Endothelial cell of umbilical vein (primary cell): ENCODE results near the gene GRIK3. TPM values are rescaled to one million over a fixed set of nuclear protein-coding genes. Genes with fewer than 3 reads are reported as not detected.

Experiments used
- BruUV-seq: library from RNA; stranded (reverse); fragments of 400-500 nt; replicated peaks from 2 replicates; lab custom pipeline; 2021; lab: Mats Ljungman, UMichigan
- CTCF ChIA-PET: fragments of 300-600, 350-600 bp; sonication (Branson Sonifier 250); formaldehyde crosslinking; loops from one replicate; lab custom pipeline; 2021; ENCODE audit warnings: antibody characterized with exemption, inconsistent platforms; lab: Charles Lee
- POLR2A ChIA-PET: fragments of 300-600, 350-600 bp; sonication (Branson Sonifier 250); formaldehyde crosslinking; loops from one replicate; lab custom pipeline; 2021; ENCODE audit warnings: antibody characterized with exemption, inconsistent platforms; lab: Charles Lee
- DNase-seq: peaks from one replicate; pipeline ENCODE4 v3.0.0-alpha.2; 2011; ENCODE audit warnings: low read depth, low spot score
- FAIRE-seq: peaks from 2 replicates; lab custom pipeline; 2011; peaks lifted over from hg19 to GRCh38; lab: Jason Lieb, UNC
- H2AFZ ChIP-seq: 2 replicates; pipeline ENCODE4 v1.6.0; 2012; ENCODE audit warnings: low read depth, low read length, control low read depth, inconsistent platforms
- H3K27ac ChIP-seq: 2 replicates; pipeline ENCODE4 v1.5.1; 2011; ENCODE audit warnings: low read depth, mild to moderate bottlenecking, control low read depth, low read length, moderate library complexity; ENCODE audit not compliant: insufficient read depth
- H3K27me3 ChIP-seq, 2 experiments: 2 replicates each; pipeline versions ENCODE4 v1.6.0 to v1.6.1; 2011; ENCODE audit warnings: low read length in 2 of 2, mixed read lengths in 1 of 2; ENCODE audit not compliant: control insufficient read depth in 2 of 2, insufficient read depth in 2 of 2
- H3K36me3 ChIP-seq, 2 experiments: 2 replicates in 1 of 2; 3 replicates in 1 of 2; pipeline ENCODE4 v1.5.1; 2011; ENCODE audit warnings: low read length in 2 of 2, mild to moderate bottlenecking in 1 of 2, moderate library complexity in 1 of 2; ENCODE audit not compliant: control insufficient read depth in 2 of 2, insufficient read depth in 2 of 2; ENCODE audit errors: extremely low read depth in 1 of 2
- H3K4me1 ChIP-seq: 3 replicates; pipeline ENCODE4 v1.5.1; 2011; ENCODE audit warnings: mild to moderate bottlenecking, low read length; ENCODE audit not compliant: control insufficient read depth, insufficient read depth; ENCODE audit errors: extremely low read depth
- H3K4me2 ChIP-seq: 2 replicates; pipeline ENCODE4 v1.6.1; 2011; ENCODE audit warnings: low read length, control low read depth, mixed read lengths; ENCODE audit not compliant: insufficient read depth
- H3K4me3 ChIP-seq, 3 experiments: fragments of 200-600 bp in 1 of 3; sonication (generic), shearing (Covaris generic) in 1 of 3; replicated peaks in 1 of 3; 2 replicates each; pipeline ENCODE4 v1.5.1; 2011 to 2016; ENCODE audit warnings: control low read depth in 3 of 3, low read length in 3 of 3, mild to moderate bottlenecking in 2 of 3, inconsistent platforms in 1 of 3, low read depth in 1 of 3, moderate library complexity in 1 of 3; ENCODE audit not compliant: insufficient read depth in 1 of 3
- H3K79me2 ChIP-seq: 2 replicates; pipeline ENCODE4 v1.6.0; 2012; ENCODE audit warnings: low read length, inconsistent platforms; ENCODE audit not compliant: control insufficient read depth, insufficient read depth
- H3K9ac ChIP-seq: replicated peaks from 2 replicates; pipeline ENCODE3; 2011; ENCODE audit warnings: low read length, control low read depth; ENCODE audit not compliant: insufficient read depth; ENCODE audit errors: extremely low read depth
- H3K9me1 ChIP-seq: replicated peaks from 3 replicates; pipeline ENCODE4 v1.6.0; 2011; ENCODE audit warnings: mild to moderate bottlenecking, low read length; ENCODE audit not compliant: control insufficient read depth, insufficient read depth; ENCODE audit errors: extremely low read depth
- H3K9me3 ChIP-seq: replicated peaks from 2 replicates; pipeline ENCODE4 v1.5.1; 2012; ENCODE audit warnings: low read length, inconsistent platforms; ENCODE audit not compliant: control insufficient read depth, insufficient read depth
- H4K20me1 ChIP-seq: replicated peaks from 2 replicates; pipeline ENCODE3; 2011; ENCODE audit warnings: mild to moderate bottlenecking, low read length; ENCODE audit not compliant: control insufficient read depth, insufficient read depth; ENCODE audit errors: extremely low read depth
- CTCF ChIP-seq, 2 donors: IDR thresholded peaks; 1 replicate in 1 of 2; 2 replicates in 1 of 2; pipeline ENCODE4 v1.5.1; 2011; ENCODE audit warnings: low read length in 2 of 2, mild to moderate bottlenecking in 2 of 2, moderate library complexity in 2 of 2, control low read depth in 1 of 2, inconsistent platforms in 1 of 2, low read depth in 1 of 2; ENCODE audit not compliant: insufficient read depth in 1 of 2; ENCODE audit errors: extremely low read depth in 1 of 2
- EZH2 ChIP-seq: IDR thresholded peaks from 2 replicates; pipeline ENCODE4 v1.6.1; 2012; ENCODE audit warnings: borderline replicate concordance, low read depth, mild to moderate bottlenecking, moderate library complexity, low read length, inconsistent platforms; ENCODE audit not compliant: severe bottlenecking
- FOS ChIP-seq: IDR thresholded peaks from 2 replicates; pipeline ENCODE4 v1.6.1; 2011; ENCODE audit warnings: mild to moderate bottlenecking, low read length, moderate library complexity, borderline replicate concordance; ENCODE audit not compliant: insufficient read depth
- GATA2 ChIP-seq: IDR thresholded peaks from 2 replicates; pipeline ENCODE4 v1.7.0; 2011; ENCODE audit warnings: low read depth, mild to moderate bottlenecking, moderate library complexity, mixed read lengths, low read length; ENCODE audit not compliant: insufficient read length, insufficient read depth
- JUN ChIP-seq: IDR thresholded peaks from 2 replicates; pipeline ENCODE4 v1.6.1; 2011; ENCODE audit warnings: borderline replicate concordance, low read depth; ENCODE audit not compliant: insufficient read length, insufficient read depth
- MAX ChIP-seq: IDR thresholded peaks from 2 replicates; pipeline ENCODE4 v1.6.1; 2011; ENCODE audit not compliant: insufficient read depth, insufficient read length
- MYC ChIP-seq: IDR thresholded peaks from one replicate; pipeline ENCODE4 v1.6.1; 2011; ENCODE audit warnings: mild to moderate bottlenecking, low read depth, low read length
- POLR2A ChIP-seq: IDR thresholded peaks from 2 replicates; pipeline ENCODE4 v1.6.1; 2012; ENCODE audit warnings: low read depth, mild to moderate bottlenecking, control low read depth, low read length
- POLR2AphosphoS5 ChIP-seq: IDR thresholded peaks from 2 replicates; pipeline ENCODE4 v1.6.1; 2012; ENCODE audit warnings: low read depth, mild to moderate bottlenecking, control low read depth, low read length, moderate library complexity; ENCODE audit not compliant: insufficient read depth
- dilution Hi-C: fragments of 300-500 bp; cut with MboI; formaldehyde crosslinking; loops from one replicate; pipeline ENCODE4 v1.15.0; 2019; ENCODE audit warnings: low sequenced_read_pairs; ENCODE audit not compliant: extremely low pct_ligation_motif_present
- intact Hi-C: fragments of 100-400 bp; cut with micrococcal nuclease; formaldehyde crosslinking; loops from one replicate; pipeline ENCODE4 v1.10.0; 2022
- polyA plus RNA-seq, 4 experiments: library from polyadenylated mRNA; depleted of rRNA in 3 of 4; stranded (reverse) in 3 of 4; unstranded in 1 of 4; fragments of >200 nt; gene quantifications; 2 replicates each; pipeline versions ENCODE4 v1.2.1 to v1.2.3, GENCODE V29; 2011 to 2012; ENCODE audit warnings: missing spikeins in 1 of 4
- total RNA-seq: library from RNA; stranded (reverse); gene quantifications from 2 replicates; pipeline ENCODE4 v1.2.3, GENCODE V29; 2021

GRIK3 gene
- total and polyA plus RNA-seq, 2 donors (not counting 3 experiments of a cell fraction or from before 2014, with no cell fraction given): not detected

GRCh38 chr1:37051346-37051745 lies 17.0 kb upstream of the GRIK3 start:
- Histone ChIP-seq H3K27ac (no peak overlapping the region), H2AFZ (no peak overlapping the region), H3K4me2 (no peak overlapping the region), H3K4me1 (no peaks in the 10 kb centered on the region), H3K9ac (no peak overlapping the region), H3K9me3 (no peaks in the 10 kb centered on the region), H3K36me3 (no peaks in the 10 kb centered on the region), H3K4me3 (no peak overlapping the region), H3K79me2 (no peaks in the 10 kb centered on the region), H3K9me1 (no peaks in the 10 kb centered on the region), H4K20me1 (no peaks in the 10 kb centered on the region), H3K27me3 (no peaks in the 10 kb centered on the region)
- ChIA-PET CTCF (no interaction called here), POLR2A (no interaction called here)
- DNase-seq: no peak
- BruUV-seq: no TSS peak
- dilution Hi-C loops: no loop called here
- no peak for TF ChIP-seq FOS
- no peak for TF ChIP-seq POLR2AphosphoS5
- no peak for TF ChIP-seq CTCF (IDR thresholded peaks at IDR 0.05; ENCODE audit: extremely low read depth in 1 of 2, insufficient read depth in 1 of 2, low read depth in 1 of 2, low read length in 2 of 2)
- no peak for TF ChIP-seq MYC
- TF ChIP-seq GATA2: no peak
- no peak for TF ChIP-seq JUN
- TF ChIP-seq EZH2: no peak
- TF ChIP-seq POLR2A: no peak
- TF ChIP-seq MAX: no peak
- FAIRE-seq: no peak
- intact Hi-C loops: no loop called here
